GM19328 (cell line): ENCODE results near the gene IQCN.
"Not testable (repeated sequence)": the region's sequence is repeated elsewhere in the genome, so short reads cannot be mapped to it uniquely, and the experiment has no call there.

Experiments
- ATAC-seq: cut with Tn5 transposase; IDR thresholded peaks from one replicate; pipeline ENCODE4 v1.9.1; 2021; ENCODE audit warnings: mild to moderate bottlenecking, moderate library complexity; ENCODE audit not compliant: unreplicated experiment

IQCN gene

DNA sequence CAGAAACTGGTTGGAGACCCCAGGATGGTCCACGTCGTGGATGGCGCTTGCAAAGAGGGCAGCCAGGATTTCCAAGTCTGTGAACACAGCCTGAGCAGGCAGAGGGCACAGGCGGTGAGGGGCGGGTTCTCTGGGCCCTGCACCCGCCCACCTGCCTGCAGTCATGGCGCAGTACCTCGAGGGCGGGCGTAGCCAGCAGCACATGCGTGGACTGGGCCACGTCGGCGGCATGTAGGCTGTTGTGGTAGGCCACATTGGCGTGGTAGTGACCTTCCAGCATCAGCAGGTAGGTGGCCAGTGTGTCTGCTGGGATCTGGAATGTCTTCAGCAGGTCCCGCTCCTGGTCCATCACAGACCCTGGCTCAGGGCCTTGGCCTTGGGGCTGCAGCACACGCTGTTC, 56.1 kb downstream of the IQCN start:
- no peak for ATAC-seq

DNA sequence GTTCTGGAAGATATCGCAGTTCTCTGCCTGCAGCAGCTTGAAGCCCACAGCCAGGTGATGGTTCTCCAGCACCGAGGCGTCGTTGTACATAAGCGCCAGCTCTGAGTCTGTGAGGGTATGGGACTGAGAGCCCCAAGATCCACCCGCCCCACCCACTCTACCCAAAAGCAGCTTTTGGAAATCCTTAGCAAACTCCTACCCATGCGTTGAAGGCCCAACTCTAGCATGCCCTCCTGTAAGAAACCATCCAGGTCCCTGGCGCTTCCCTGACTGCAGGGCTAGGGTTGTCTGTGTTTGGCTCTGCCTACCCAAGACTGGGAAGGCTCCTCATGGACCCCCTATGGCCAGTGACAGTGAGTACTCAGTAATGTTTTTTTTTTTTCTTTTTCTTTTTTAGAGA, 57.5 kb downstream of the IQCN start:
- ATAC-seq, result no peak

DNA sequence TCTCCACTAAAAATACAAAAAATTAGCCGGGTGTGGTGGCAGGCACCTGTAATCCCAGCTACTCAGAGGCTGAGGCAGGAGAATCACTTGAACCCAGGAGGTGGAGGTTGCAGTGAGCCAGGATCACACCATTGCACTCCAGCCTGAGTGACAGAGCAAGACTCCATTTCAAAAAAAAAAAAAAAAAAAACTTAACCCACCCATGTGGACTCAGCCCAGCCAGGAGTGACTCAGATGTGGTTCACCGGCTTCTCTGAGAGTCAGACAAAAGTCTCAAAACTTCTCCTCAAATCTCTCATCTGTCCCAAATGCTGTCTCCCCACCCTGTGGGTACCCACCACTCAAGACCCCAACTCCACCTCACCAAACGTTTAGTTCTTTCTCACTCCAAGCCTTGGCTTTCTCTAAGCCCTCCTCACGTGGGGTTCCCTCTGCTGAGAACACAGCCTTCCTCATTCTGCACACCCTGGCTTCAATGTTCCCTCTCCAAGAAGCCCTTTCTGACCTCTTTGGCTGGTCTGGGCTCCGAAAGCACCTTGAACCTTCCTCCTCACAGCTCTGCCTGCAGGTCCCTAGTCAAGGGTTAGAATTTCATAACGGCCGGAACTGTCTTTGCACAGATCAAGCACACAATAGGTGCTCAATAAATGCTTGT, 59.3 kb downstream of the IQCN start:
- no peak for ATAC-seq

DNA sequence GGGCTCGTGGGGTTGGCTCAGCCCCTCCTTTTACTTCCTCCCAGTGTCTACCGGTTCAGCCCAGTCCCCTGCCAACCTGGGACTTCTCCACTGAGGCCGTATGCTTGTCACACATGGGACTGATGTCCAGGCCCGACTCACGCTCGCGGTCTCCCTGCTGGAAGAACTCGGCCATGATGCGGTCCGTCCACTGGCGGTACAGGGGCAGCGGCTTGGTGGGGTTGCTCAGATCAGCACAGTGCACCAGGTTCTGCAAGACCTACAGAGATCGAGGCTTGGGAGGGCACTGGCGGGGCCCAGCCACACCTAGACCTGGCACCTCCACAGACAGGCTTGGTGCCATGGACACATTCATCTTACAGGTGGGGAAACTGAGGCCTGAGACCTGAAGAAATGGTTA, 62.6 kb downstream of the IQCN start:
- no peak for ATAC-seq

DNA sequence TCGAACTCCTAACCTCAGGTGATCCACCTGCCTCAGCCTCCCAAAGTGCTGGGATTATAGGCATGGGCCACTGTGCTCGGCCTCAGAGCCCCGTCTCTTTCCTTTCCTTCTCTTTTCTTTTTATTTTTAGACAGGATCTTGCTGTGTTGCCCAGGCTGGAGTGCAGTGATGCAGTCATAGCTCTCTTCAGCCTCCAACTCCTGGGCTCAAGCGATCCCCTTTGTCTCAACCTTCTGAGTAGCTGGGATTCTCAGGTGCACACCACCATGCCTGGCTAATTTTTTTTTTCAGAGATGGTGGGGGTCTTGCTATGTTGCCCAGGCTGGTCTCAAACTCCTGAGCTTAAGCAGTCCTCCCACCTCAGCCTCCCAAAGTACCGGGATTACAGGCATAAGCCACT, 64.3 kb downstream of the IQCN start:
- ATAC-seq, result not testable (repeated sequence)

DNA sequence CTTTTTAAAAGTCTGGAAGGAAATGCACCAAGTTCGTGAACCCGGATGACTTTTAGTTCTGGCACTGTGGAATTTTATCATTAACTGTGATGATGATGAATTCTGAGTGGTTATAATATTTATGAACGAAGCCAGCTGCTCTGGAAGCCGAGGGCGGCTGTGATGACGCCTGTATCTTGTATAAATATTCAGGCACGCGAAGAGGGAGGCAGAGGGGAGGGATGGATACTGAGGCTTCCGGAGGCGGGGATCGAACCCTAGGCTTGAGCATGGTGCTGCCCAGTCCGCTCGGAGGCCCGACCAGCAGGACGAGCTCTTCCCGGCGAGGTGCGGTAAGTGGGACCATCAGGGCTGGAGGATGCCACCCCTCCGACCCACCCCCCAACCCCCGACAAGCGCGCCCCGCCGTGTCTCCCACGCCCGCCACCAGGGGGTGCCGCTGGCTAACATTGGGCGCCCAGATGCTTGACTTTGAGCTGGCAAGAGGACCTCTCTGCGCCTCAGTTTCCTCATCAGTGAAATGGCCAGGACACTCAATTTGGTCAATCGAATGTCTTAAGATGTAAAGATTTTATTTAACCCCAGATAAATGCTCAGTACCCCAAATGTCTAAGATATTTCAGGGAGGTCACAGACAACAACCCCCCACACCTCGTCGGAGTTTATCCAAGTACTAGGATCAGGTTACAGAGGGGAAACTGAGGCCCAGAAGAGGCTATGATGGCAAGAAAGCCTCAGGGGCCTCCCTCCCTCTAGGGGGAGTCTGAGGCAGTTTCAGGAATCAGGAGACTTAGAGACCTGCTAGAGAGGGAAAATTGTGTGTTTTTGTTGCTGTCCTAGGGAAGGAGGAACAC, 65.9 kb downstream of the IQCN start:
- ATAC-seq, result no peak
